PC-3 (cell line): Measurements from ENCODE around the gene PCED1A.

Source experiments
- CTCF ChIP-seq: fragments of 300-600 bp; sonication (generic); conservative IDR thresholded peaks from 2 replicates; pipeline ENCODE4 v1.5.1; 2017; ENCODE audit warnings: antibody characterized with exemption, low read depth, mild to moderate bottlenecking, low read length
- EZH2 ChIP-seq: fragments of 300-600 bp; sonication (generic); IDR thresholded peaks from one replicate; pipeline ENCODE4 v1.6.1; 2017; ENCODE audit warnings: antibody characterized with exemption, mild to moderate bottlenecking, low read length; ENCODE audit not compliant: unreplicated experiment

GRCh38 chr20:2804041-2804828, 36.2 kb downstream of the PCED1A start:
- TF ChIP-seq CTCF = no peak
- no peak for TF ChIP-seq EZH2
